SK-N-SH treated with all-trans-retinoic acid at 6 μM for 48 hours (cell line): Measurements from ENCODE around the gene DEAF1.

ENCODE experiments used
- BACH2 ChIP-seq: fragments of 250-450 bp; sonication (Bioruptor Pico); IDR thresholded peaks from 2 replicates; pipeline ENCODE4 v1.9.0; 2021; ENCODE audit warnings: mild to moderate bottlenecking, borderline replicate concordance
- ISL1 ChIP-seq: fragments of 250-450 bp; sonication (Bioruptor Pico); IDR thresholded peaks from 2 replicates; pipeline ENCODE4 v2.1.2; 2022; ENCODE audit warnings: mild to moderate bottlenecking, moderate library complexity
- ZC3H10 ChIP-seq: fragments of 250-450 bp; sonication (Bioruptor Pico); IDR thresholded peaks from 2 replicates; pipeline ENCODE4 v1.5.1; 2021; ENCODE audit warnings: mild to moderate bottlenecking, moderate library complexity
- ZNF8 ChIP-seq: fragments of 450-650 bp; formaldehyde crosslinking; IDR thresholded peaks from 2 replicates; pipeline ENCODE4 v1.5.0; 2020; ENCODE audit warnings: mild to moderate bottlenecking, moderate library complexity
- TF ChIP-seq, protein P1 (sequence below): fragments of 250-450 bp; sonication (Bioruptor Pico); IDR thresholded peaks from 2 replicates; pipeline ENCODE4 v1.5.1; 2020; ENCODE audit warnings: low read depth, mild to moderate bottlenecking, moderate library complexity
- TF ChIP-seq, protein P2 (sequence below): fragments of 250-450 bp; sonication (Bioruptor Pico); IDR thresholded peaks from 2 replicates; pipeline ENCODE4 v1.5.1; 2021; ENCODE audit warnings: mild to moderate bottlenecking, moderate library complexity

DNA sequence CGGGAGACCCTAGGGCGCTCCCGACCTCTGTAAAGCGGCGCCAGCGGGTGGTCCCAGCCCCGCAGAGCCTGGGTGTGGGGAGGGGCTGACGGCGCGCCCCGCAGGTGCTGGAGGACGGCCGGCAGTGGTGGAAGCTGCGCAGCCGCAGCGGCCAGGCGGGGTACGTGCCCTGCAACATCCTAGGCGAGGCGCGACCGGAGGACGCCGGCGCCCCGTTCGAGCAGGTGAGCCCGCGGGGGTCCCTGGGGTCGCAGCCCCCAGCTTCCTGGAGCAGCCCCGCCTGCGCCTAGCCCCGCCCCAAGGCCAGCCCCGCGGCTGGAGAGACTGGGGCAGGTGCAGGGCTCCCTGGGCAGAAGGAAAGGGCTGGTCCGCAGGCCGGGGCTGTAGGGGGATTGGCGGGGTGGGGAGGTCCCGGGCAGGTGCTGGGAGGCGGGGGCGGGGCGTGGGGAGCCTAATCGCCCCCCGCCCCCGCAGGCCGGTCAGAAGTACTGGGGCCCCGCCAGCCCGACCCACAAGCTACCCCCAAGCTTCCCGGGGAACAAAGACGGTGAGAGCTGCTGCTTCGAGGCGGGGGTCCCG lies 30.7 kb upstream of the DEAF1 start:
- TF ChIP-seq ZNF8 (CRISPR knock-in tag) (no peak), BACH2 (CRISPR knock-in tag) (no peak), ISL1 (CRISPR knock-in tag) (no peak), ZC3H10 (no peak)
- TF ChIP-seq, protein P1, sequence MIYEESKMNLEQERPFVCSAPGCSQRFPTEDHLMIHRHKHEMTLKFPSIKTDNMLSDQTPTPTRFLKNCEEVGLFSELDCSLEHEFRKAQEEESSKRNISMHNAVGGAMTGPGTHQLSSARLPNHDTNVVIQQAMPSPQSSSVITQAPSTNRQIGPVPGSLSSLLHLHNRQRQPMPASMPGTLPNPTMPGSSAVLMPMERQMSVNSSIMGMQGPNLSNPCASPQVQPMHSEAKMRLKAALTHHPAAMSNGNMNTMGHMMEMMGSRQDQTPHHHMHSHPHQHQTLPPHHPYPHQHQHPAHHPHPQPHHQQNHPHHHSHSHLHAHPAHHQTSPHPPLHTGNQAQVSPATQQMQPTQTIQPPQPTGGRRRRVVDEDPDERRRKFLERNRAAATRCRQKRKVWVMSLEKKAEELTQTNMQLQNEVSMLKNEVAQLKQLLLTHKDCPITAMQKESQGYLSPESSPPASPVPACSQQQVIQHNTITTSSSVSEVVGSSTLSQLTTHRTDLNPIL (CRISPR knock-in tag): no peak
- TF ChIP-seq, protein P2, sequence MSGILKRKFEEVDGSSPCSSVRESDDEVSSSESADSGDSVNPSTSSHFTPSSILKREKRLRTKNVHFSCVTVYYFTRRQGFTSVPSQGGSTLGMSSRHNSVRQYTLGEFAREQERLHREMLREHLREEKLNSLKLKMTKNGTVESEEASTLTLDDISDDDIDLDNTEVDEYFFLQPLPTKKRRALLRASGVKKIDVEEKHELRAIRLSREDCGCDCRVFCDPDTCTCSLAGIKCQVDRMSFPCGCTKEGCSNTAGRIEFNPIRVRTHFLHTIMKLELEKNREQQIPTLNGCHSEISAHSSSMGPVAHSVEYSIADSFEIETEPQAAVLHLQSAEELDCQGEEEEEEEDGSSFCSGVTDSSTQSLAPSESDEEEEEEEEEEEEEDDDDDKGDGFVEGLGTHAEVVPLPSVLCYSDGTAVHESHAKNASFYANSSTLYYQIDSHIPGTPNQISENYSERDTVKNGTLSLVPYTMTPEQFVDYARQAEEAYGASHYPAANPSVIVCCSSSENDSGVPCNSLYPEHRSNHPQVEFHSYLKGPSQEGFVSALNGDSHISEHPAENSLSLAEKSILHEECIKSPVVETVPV (CRISPR knock-in tag): no peak
